HepG2 (cell line): ENCODE results near the gene C10orf90. TPM values are rescaled to one million over a fixed set of nuclear protein-coding genes. Genes with fewer than 3 reads are reported as not detected.

Source experiments
- ATAC-seq: fragments of 200-7000 bp; cut with Tn5 transposase; 3 replicates; pipeline ENCODE4 v1.9.1; 2020; ENCODE audit warnings: mild to moderate bottlenecking, moderate library complexity
- BruUV-seq: library from RNA; stranded (reverse); fragments of 400-500 nt; replicated peaks from 2 replicates; lab custom pipeline; 2021; lab: Mats Ljungman, UMichigan
- CTCF ChIA-PET: fragments of 300-600 bp; formaldehyde crosslinking; extraction: SDS; loops from one replicate; lab custom pipeline; 2021; ENCODE audit warnings: low total read pairs, inconsistent platforms, low intra/inter-chr PET ratio; lab: Yijun Ruan, JAX
- POLR2A ChIA-PET: fragments of 350-600 bp; sonication (Branson Sonifier 250); formaldehyde crosslinking; loops from one replicate; lab custom pipeline; 2020; ENCODE audit warnings: antibody characterized with exemption, inconsistent platforms; lab: Yijun Ruan, JAX
- DNase-seq: peaks from one replicate; pipeline ENCODE4 v3.0.0-alpha.2; 2015; ENCODE audit warnings: low spot score
- FAIRE-seq: peaks from 3 replicates; lab custom pipeline; 2011; peaks lifted over from hg19 to GRCh38; lab: Jason Lieb, UNC
- H2AFZ ChIP-seq: one replicate; pipeline ENCODE4 v1.6.1; 2011; ENCODE audit warnings: low read length, inconsistent platforms
- H3K27ac ChIP-seq: fragments of 300-600 bp; 3 replicates; pipeline ENCODE4 v1.8.0; 2011; ENCODE audit warnings: mixed run types, mild to moderate bottlenecking, mixed read lengths, low read length, inconsistent platforms; ENCODE audit not compliant: insufficient read depth; ENCODE audit errors: extremely low read length
- H3K27me3 ChIP-seq, 2 experiments: fragments of 200-600 bp in 1 of 2; 2 replicates in 1 of 2; 3 replicates in 1 of 2; pipeline versions ENCODE4 v1.6.0 to v1.8.0; 2011; ENCODE audit warnings: low read length in 2 of 2, mild to moderate bottlenecking in 2 of 2, moderate library complexity in 2 of 2, inconsistent platforms in 1 of 2; ENCODE audit not compliant: insufficient read depth in 2 of 2, control insufficient read depth in 1 of 2
- H3K36me3 ChIP-seq, 2 experiments: fragments of 200-600 bp in 1 of 2; replicated peaks in 1 of 2; 2 replicates in 1 of 2; 3 replicates in 1 of 2; pipeline versions ENCODE4 v1.5.1 to v1.8.0; 2011; ENCODE audit warnings: low read length in 2 of 2, inconsistent platforms in 1 of 2; ENCODE audit not compliant: insufficient read depth in 2 of 2, control insufficient read depth in 1 of 2
- H3K4me1 ChIP-seq: 2 replicates; pipeline ENCODE4 v1.5.1; 2012; ENCODE audit warnings: low read length, inconsistent platforms; ENCODE audit not compliant: insufficient read depth
- H3K4me2 ChIP-seq: 2 replicates; pipeline ENCODE4 v1.6.0; 2011; ENCODE audit warnings: low read depth, low read length, inconsistent platforms
- H3K4me3 ChIP-seq, 3 experiments: fragments of 200-600 bp in 1 of 3; sonication (generic), shearing (Covaris generic) in 1 of 3; replicated peaks in 1 of 3; 2 replicates each; pipeline ENCODE4 v1.5.1; 2011 to 2016; ENCODE audit warnings: low read length in 3 of 3, inconsistent platforms in 2 of 3, low read depth in 2 of 3, mild to moderate bottlenecking in 2 of 3, control low read depth in 1 of 3, mixed read lengths in 1 of 3; ENCODE audit not compliant: insufficient read depth in 1 of 3
- H3K79me2 ChIP-seq: one replicate; pipeline ENCODE4 v1.6.1; 2011; ENCODE audit warnings: low read length, inconsistent platforms; ENCODE audit not compliant: insufficient read depth
- H3K9ac ChIP-seq: 2 replicates; pipeline ENCODE4 v1.6.0; 2011; ENCODE audit warnings: mild to moderate bottlenecking, low read depth, low read length, inconsistent platforms; ENCODE audit not compliant: insufficient read depth
- H3K9me3 ChIP-seq: 2 replicates; pipeline ENCODE4 v1.5.1; 2012; ENCODE audit warnings: mild to moderate bottlenecking, low read length
- H4K20me1 ChIP-seq: 2 replicates; pipeline ENCODE4 v1.6.0; 2011; ENCODE audit warnings: inconsistent platforms, mild to moderate bottlenecking, low read length, moderate library complexity; ENCODE audit not compliant: insufficient read depth
- DMAP1 ChIP-seq: IDR thresholded peaks from 2 replicates; pipeline ENCODE4 v1.6.1; 2016
- DPF2 ChIP-seq: sonication (generic); formaldehyde crosslinking; IDR thresholded peaks from 2 replicates; pipeline ENCODE4 v1.4.0; 2020; ENCODE audit warnings: mild to moderate bottlenecking, low read depth, missing genetic modification reagents, borderline replicate concordance
- HNF4G ChIP-seq, 2 experiments: sonication (generic) in 1 of 2; formaldehyde crosslinking in 1 of 2; IDR thresholded peaks; 2 replicates each; pipeline versions ENCODE4 v1.4.0 to v1.6.1; 2011 to 2020; ENCODE audit warnings: borderline replicate concordance in 2 of 2, low read depth in 2 of 2, mild to moderate bottlenecking in 2 of 2, low read length in 1 of 2, missing genetic modification reagents in 1 of 2, moderate library complexity in 1 of 2
- NONO ChIP-seq, 2 experiments: fragments of 450-650 bp in 1 of 2; sonication (generic) in 1 of 2; formaldehyde crosslinking in 1 of 2; IDR thresholded peaks in 1 of 2; conservative IDR thresholded peaks in 1 of 2; 2 replicates each; pipeline versions ENCODE4 v1.6.1 to v1.8.0; 2017 to 2022; ENCODE audit warnings: mild to moderate bottlenecking in 1 of 2, missing genetic modification reagents in 1 of 2, moderate library complexity in 1 of 2
- ONECUT2 ChIP-seq: sonication (generic); formaldehyde crosslinking; IDR thresholded peaks from 2 replicates; pipeline ENCODE4 v1.4.0; 2020; ENCODE audit warnings: missing genetic modification reagents
- PRPF4 ChIP-seq: fragments of 200-400 bp; formaldehyde crosslinking; IDR thresholded peaks from 2 replicates; pipeline ENCODE4 v1.6.1; 2016; ENCODE audit warnings: low read length, low read depth; ENCODE audit not compliant: poor library complexity, severe bottlenecking
- REL ChIP-seq: sonication (generic); formaldehyde crosslinking; conservative IDR thresholded peaks from 2 replicates; pipeline ENCODE4 v1.8.0; 2022; ENCODE audit warnings: mild to moderate bottlenecking, missing genetic modification reagents, moderate library complexity
- SOX5 ChIP-seq: IDR thresholded peaks from 2 replicates; pipeline ENCODE4 v1.6.1; 2016; ENCODE audit warnings: borderline replicate concordance
- YEATS4 ChIP-seq: sonication (generic); formaldehyde crosslinking; IDR thresholded peaks from 2 replicates; pipeline ENCODE4 v1.4.0; 2020; ENCODE audit warnings: missing genetic modification reagents, borderline replicate concordance
- ZNF274 ChIP-seq: sonication (generic); formaldehyde crosslinking; IDR thresholded peaks from 2 replicates; pipeline ENCODE4 v1.5.1; 2020; ENCODE audit warnings: mild to moderate bottlenecking, missing genetic modification reagents
- ZNF567 ChIP-seq: sonication (generic); formaldehyde crosslinking; IDR thresholded peaks from 2 replicates; pipeline ENCODE4 v1.8.1; 2023; ENCODE audit warnings: mild to moderate bottlenecking, missing genetic modification reagents, borderline replicate concordance
- ZNF766 ChIP-seq: sonication (generic); formaldehyde crosslinking; IDR thresholded peaks from 2 replicates; pipeline ENCODE4 v1.5.0; 2020; ENCODE audit warnings: missing genetic modification reagents, borderline replicate concordance
- ZNF776 ChIP-seq: sonication (generic); formaldehyde crosslinking; IDR thresholded peaks from 2 replicates; pipeline ENCODE4 v1.4.0; 2020; ENCODE audit warnings: mild to moderate bottlenecking, missing genetic modification reagents
- WGBS: methylation state at CpG from one replicate; pipeline ENCODE4 v1.1.6; 2017; ENCODE audit warnings: low lambda C conversion rate; 5-methylcytosine and 5-hydroxymethylcytosine counted together
- in situ Hi-C: cut with HindIII; loops from 2 replicates; pipeline ENCODE4 v1.10.0; 2017; ENCODE audit warnings: low pct_unique_long_range_greater_than_20kb; ENCODE audit not compliant: extremely low pct_ligation_motif_present
- intact Hi-C: fragments of 100-400 bp; cut with micrococcal nuclease; formaldehyde crosslinking; loops from one replicate; pipeline ENCODE4 v1.10.0; 2022; ENCODE audit not compliant: unreplicated experiment
- polyA plus RNA-seq, 8 experiments: library from polyadenylated mRNA; depleted of rRNA in 3 of 8; stranded (reverse) in 7 of 8; unstranded in 1 of 8; fragments of >200 nt; fragmentation: Illumina TruSeq in 4 of 8; extraction: Trizol in 4 of 8; gene quantifications; 2 replicates each; pipeline versions ENCODE4 v1.2.1 to v1.2.3, GENCODE V29; 2011 to 2016; ENCODE audit warnings: low read depth in 4 of 8, missing spikeins in 1 of 8, mixed read lengths in 1 of 8; ENCODE audit not compliant: insufficient read depth in 1 of 8
- total RNA-seq, 5 experiments: library from RNA; depleted of rRNA; stranded (reverse); fragments of >200 nt; fragmentation: Illumina TruSeq; extraction: Trizol; gene quantifications; 2 replicates each; pipeline ENCODE4 v1.2.3, GENCODE V29; 2016; ENCODE audit warnings: low read depth in 1 of 5
- TF ChIP-seq, protein P1 (sequence below): sonication (generic); formaldehyde crosslinking; IDR thresholded peaks from 2 replicates; pipeline ENCODE4 v1.4.0; 2020; ENCODE audit warnings: missing genetic modification reagents
- TF ChIP-seq, protein P2 (sequence below): sonication (generic); formaldehyde crosslinking; IDR thresholded peaks from 2 replicates; pipeline ENCODE4; 2020; ENCODE audit warnings: missing genetic modification reagents, mild to moderate bottlenecking, borderline replicate concordance
- TF ChIP-seq, protein P3 (sequence below): conservative IDR thresholded peaks from 2 replicates; pipeline ENCODE4 v1.6.1; 2018; ENCODE audit warnings: missing genetic modification reagents

C10orf90 gene
- total and polyA plus RNA-seq, 2 of the 13 experiments (the other 11 are each of a cell fraction or from before 2014, with no cell fraction given), result not detected

DNA sequence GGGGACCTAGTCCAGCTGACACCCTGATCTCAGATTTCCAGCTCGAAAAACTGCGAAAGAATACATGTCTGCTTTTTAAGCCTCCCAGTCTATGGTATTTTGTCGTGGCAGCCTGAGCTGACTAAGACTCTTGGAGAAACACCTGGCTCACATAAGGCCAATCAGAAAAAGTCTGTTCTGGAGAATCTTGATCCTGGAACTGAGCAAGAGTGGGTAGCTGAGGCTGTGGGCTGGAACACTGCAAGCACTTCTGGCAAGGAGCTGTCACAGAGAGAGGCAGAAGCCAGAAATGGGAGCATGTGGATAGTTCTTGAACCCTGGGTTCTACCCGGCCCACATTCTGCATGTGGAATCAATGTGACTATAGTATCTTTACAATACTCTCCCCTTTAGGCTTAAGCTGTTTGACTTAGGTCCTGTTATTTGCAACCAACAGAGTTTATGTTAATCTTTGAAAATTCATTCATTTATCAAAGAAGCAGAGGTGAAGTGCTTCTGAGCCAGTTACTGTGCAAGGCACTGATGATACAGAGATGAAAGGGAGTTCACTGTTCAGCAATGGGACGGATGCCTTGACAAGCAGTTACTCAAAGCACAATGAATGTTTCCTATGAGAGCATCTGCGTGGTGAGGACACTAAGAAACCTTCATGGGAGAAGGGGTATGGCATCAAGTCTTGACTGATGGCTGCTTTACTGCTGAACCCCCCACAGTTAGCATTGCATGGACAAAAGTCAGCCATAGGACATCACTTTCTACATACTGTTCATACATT lies 4.4 kb upstream of the C10orf90 start:
- POLR2A ChIA-PET, result no interaction called here
- Histone ChIP-seq H3K4me3 (no peak overlapping the region), H3K9me3 (no peaks in the 10 kb centered on the region; the same call in 1 of the 2 replicates), H3K4me1 (no peaks in the 10 kb centered on the region), H2AFZ (no peak overlapping the region), H3K27ac (no peak overlapping the region), H3K9ac (no peak overlapping the region), H4K20me1 (no peaks in the 10 kb centered on the region), H3K4me2 (no peak overlapping the region), H3K79me2 (no peaks in the 10 kb centered on the region), H3K27me3 (peaks cover 2 to 9% of the 10 kb centered on the region in 2 experiments; a peak in 3 of 5 replicates), H3K36me3 (no peaks in the 10 kb centered on the region)
- no peak for DNase-seq
- 0% methylated on average over 6 of the region's 6 CpGs for WGBS
- no TSS peak for BruUV-seq
- no peak for ATAC-seq
- CTCF ChIA-PET, result no interaction called here
- FAIRE-seq, result no peak
- intact Hi-C loops (no loop called here), in situ Hi-C loops (no loop called here)
- no peak for TF ChIP-seq SOX5
- TF ChIP-seq REL, result no peak
- no peak for TF ChIP-seq HNF4G (IDR thresholded peaks at IDR 0.05; ENCODE audit: borderline replicate concordance, low read depth, low read length)
- no peak for TF ChIP-seq HNF4G (CRISPR knock-in tag; IDR thresholded peaks at IDR 0.05; ENCODE audit: borderline replicate concordance, low read depth)
- TF ChIP-seq DMAP1 (CRISPR knock-in tag), result no peak
- TF ChIP-seq YEATS4 (CRISPR knock-in tag), result no peak
- TF ChIP-seq, protein P1, sequence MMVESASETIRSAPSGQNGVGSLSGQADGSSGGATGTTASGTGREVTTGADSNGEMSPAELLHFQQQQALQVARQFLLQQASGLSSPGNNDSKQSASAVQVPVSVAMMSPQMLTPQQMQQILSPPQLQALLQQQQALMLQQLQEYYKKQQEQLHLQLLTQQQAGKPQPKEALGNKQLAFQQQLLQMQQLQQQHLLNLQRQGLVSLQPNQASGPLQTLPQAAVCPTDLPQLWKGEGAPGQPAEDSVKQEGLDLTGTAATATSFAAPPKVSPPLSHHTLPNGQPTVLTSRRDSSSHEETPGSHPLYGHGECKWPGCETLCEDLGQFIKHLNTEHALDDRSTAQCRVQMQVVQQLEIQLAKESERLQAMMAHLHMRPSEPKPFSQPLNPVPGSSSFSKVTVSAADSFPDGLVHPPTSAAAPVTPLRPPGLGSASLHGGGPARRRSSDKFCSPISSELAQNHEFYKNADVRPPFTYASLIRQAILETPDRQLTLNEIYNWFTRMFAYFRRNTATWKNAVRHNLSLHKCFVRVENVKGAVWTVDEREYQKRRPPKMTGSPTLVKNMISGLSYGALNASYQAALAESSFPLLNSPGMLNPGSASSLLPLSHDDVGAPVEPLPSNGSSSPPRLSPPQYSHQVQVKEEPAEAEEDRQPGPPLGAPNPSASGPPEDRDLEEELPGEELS (CRISPR knock-in tag), result no peak
- TF ChIP-seq ZNF567 (CRISPR knock-in tag), result no peak
- TF ChIP-seq, protein P2, sequence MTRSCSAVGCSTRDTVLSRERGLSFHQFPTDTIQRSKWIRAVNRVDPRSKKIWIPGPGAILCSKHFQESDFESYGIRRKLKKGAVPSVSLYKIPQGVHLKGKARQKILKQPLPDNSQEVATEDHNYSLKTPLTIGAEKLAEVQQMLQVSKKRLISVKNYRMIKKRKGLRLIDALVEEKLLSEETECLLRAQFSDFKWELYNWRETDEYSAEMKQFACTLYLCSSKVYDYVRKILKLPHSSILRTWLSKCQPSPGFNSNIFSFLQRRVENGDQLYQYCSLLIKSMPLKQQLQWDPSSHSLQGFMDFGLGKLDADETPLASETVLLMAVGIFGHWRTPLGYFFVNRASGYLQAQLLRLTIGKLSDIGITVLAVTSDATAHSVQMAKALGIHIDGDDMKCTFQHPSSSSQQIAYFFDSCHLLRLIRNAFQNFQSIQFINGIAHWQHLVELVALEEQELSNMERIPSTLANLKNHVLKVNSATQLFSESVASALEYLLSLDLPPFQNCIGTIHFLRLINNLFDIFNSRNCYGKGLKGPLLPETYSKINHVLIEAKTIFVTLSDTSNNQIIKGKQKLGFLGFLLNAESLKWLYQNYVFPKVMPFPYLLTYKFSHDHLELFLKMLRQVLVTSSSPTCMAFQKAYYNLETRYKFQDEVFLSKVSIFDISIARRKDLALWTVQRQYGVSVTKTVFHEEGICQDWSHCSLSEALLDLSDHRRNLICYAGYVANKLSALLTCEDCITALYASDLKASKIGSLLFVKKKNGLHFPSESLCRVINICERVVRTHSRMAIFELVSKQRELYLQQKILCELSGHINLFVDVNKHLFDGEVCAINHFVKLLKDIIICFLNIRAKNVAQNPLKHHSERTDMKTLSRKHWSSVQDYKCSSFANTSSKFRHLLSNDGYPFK (CRISPR knock-in tag), result no peak
- TF ChIP-seq ZNF766, result no peak
- no peak for TF ChIP-seq PRPF4
- TF ChIP-seq, protein P3, sequence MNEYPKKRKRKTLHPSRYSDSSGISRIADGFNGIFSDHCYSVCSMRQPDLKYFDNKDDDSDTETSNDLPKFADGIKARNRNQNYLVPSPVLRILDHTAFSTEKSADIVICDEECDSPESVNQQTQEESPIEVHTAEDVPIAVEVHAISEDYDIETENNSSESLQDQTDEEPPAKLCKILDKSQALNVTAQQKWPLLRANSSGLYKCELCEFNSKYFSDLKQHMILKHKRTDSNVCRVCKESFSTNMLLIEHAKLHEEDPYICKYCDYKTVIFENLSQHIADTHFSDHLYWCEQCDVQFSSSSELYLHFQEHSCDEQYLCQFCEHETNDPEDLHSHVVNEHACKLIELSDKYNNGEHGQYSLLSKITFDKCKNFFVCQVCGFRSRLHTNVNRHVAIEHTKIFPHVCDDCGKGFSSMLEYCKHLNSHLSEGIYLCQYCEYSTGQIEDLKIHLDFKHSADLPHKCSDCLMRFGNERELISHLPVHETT (CRISPR knock-in tag), result no peak
- TF ChIP-seq DPF2 (CRISPR knock-in tag), result no peak
- TF ChIP-seq NONO (IDR thresholded peaks at IDR 0.05), result no peak
- no peak for TF ChIP-seq NONO (CRISPR knock-in tag; conservative IDR thresholded peaks at IDR 0.05)
- no peak for TF ChIP-seq ZNF274 (CRISPR knock-in tag)
- TF ChIP-seq ONECUT2, result no peak
- no peak for TF ChIP-seq ZNF776 (CRISPR knock-in tag)
